Endothelial cell (in vitro differentiated cells): ENCODE results near the gene BHLHE41. TPM values are rescaled to one million over a fixed set of nuclear protein-coding genes. Genes with fewer than 3 reads are reported as not detected.

Experiments
- DNase-seq: peaks from one replicate; pipeline ENCODE4 v3.0.0; 2021; ENCODE audit warnings: low spot score
- H3K27ac Mint-ChIP-seq: one replicate; pipeline ENCODE4 v1.8.0; 2021; ENCODE audit warnings: mixed read lengths, inconsistent platforms; ENCODE audit not compliant: unreplicated experiment
- H3K27me3 Mint-ChIP-seq: one replicate; pipeline ENCODE4 v1.8.0; 2021; ENCODE audit warnings: mild to moderate bottlenecking, moderate library complexity, mixed read lengths, inconsistent platforms; ENCODE audit not compliant: unreplicated experiment
- H3K36me3 Mint-ChIP-seq: one replicate; pipeline ENCODE4 v1.8.0; 2021; ENCODE audit warnings: mild to moderate bottlenecking, low read depth, mixed read lengths, inconsistent platforms; ENCODE audit not compliant: unreplicated experiment
- H3K4me1 Mint-ChIP-seq: one replicate; pipeline ENCODE4 v1.8.0; 2021; ENCODE audit warnings: mild to moderate bottlenecking, mixed read lengths, inconsistent platforms; ENCODE audit not compliant: unreplicated experiment
- H3K4me3 Mint-ChIP-seq: one replicate; pipeline ENCODE4 v1.8.0; 2021; ENCODE audit warnings: mild to moderate bottlenecking, mixed read lengths, inconsistent platforms; ENCODE audit not compliant: unreplicated experiment
- H3K9me3 Mint-ChIP-seq: one replicate; pipeline ENCODE4 v1.8.0; 2021; ENCODE audit warnings: mixed read lengths, inconsistent platforms; ENCODE audit not compliant: unreplicated experiment
- total RNA-seq: library from RNA; stranded (reverse); fragmentation: NEBNext Ultra II Directional; extraction: Animal tissue kit (Norgen Biotek cat#: 25700); gene quantifications from one replicate; pipeline ENCODE4 v1.2.1, GENCODE V29; 2021; ENCODE audit not compliant: unreplicated experiment
- TF ChIP-seq, protein P1 (sequence below): fragments of 200-600 bp; sonication (generic); IDR thresholded peaks from one replicate; pipeline ENCODE4 v1.5.0; 2021; ENCODE audit warnings: antibody characterized with exemption; ENCODE audit not compliant: unreplicated experiment

The BHLHE41 gene
- total RNA-seq, 1 donor from 2014 or later, result 4.0 TPM

DNA sequence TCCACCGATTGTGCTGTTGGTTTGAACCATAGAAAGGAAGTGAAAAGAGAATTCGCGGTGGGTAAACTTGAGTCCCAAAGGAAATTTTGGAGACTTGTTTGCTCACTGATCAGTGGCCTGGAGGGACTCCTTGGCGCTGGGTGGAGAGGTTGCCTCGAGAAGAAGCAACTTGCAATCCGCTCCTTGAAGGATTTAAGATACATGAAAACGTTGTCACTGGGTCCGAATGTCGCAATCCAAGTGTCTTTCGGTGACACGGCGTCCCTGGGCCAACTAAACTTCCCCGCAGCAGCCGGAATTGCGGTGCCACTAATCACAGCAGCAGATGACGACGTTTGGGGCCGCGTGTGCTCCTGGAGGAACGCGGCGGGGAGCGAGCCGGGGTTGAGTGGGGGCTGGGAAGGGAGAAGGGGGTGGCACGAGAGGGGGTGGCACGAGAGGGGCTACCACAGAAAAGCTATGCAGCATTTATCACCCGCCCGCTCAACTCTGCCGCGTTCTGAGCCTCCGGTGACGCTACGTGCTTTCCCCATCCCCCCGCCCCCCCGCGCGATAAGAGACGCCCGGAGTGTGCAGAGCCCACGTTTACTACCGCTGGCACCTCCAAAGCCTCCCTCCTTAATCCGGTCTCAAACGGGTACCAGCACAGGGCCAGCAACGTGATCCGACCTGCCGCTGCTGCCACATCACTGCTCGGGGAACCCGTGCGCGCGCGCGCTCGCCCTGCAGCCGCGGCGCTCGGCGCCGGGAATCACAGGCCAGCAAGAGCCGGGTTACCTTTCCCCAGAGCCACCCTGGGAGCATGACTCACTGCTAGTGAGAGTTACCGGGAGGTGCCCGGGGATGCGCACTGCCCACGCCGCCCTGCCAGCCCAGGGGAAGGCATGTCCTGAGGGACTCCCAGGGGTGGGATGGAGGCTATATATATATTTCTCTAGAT, 833 bp upstream of the BHLHE41 start:
- DNase-seq, result peak; percentile 68
- Mint-ChIP-seq H3K9me3 (no peaks in the 10 kb centered on the region), H3K27ac (peak overlapping the region; percentile 92), H3K4me3 (peak overlapping the region; percentile 97), H3K36me3 (no peaks in the 10 kb centered on the region), H3K27me3 (peaks cover 14% of the 10 kb centered on the region), H3K4me1 (peaks cover 33% of the 10 kb centered on the region)
- TF ChIP-seq, protein P1, sequence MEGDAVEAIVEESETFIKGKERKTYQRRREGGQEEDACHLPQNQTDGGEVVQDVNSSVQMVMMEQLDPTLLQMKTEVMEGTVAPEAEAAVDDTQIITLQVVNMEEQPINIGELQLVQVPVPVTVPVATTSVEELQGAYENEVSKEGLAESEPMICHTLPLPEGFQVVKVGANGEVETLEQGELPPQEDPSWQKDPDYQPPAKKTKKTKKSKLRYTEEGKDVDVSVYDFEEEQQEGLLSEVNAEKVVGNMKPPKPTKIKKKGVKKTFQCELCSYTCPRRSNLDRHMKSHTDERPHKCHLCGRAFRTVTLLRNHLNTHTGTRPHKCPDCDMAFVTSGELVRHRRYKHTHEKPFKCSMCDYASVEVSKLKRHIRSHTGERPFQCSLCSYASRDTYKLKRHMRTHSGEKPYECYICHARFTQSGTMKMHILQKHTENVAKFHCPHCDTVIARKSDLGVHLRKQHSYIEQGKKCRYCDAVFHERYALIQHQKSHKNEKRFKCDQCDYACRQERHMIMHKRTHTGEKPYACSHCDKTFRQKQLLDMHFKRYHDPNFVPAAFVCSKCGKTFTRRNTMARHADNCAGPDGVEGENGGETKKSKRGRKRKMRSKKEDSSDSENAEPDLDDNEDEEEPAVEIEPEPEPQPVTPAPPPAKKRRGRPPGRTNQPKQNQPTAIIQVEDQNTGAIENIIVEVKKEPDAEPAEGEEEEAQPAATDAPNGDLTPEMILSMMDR, result no peak

DNA sequence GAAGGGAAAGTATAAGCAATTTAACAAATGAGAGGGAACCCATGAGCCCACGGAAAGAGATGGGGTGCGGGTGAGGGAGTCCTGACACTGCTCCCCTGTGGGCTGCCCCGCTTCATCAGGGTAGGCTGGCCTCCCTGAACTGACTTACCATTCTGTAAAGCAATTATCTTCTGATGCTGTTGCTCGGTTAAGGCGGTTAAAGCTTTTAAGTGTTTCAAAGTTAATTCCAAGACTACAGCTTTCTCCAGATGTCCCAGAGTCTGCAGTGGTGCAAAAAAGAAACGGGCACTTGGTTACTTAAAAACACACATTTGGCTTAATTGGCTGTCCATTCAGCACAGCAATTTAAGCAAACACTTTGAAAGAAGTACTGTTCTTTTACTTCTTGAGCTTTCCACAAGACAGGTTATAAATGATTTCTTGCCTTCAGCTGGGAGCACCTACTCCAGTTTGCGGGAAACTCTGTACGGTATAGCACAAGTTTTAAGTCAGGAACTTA, 1.3 kb downstream of the BHLHE41 start:
- Mint-ChIP-seq H3K4me1 (peaks cover 29% of the 10 kb centered on the region), H3K9me3 (no peaks in the 10 kb centered on the region), H3K4me3 (peak overlapping the region; percentile 92), H3K27ac (no peak overlapping the region), H3K27me3 (peaks cover 14% of the 10 kb centered on the region), H3K36me3 (no peaks in the 10 kb centered on the region)
- DNase-seq, result no peak
- TF ChIP-seq, protein P1, result no peak

DNA sequence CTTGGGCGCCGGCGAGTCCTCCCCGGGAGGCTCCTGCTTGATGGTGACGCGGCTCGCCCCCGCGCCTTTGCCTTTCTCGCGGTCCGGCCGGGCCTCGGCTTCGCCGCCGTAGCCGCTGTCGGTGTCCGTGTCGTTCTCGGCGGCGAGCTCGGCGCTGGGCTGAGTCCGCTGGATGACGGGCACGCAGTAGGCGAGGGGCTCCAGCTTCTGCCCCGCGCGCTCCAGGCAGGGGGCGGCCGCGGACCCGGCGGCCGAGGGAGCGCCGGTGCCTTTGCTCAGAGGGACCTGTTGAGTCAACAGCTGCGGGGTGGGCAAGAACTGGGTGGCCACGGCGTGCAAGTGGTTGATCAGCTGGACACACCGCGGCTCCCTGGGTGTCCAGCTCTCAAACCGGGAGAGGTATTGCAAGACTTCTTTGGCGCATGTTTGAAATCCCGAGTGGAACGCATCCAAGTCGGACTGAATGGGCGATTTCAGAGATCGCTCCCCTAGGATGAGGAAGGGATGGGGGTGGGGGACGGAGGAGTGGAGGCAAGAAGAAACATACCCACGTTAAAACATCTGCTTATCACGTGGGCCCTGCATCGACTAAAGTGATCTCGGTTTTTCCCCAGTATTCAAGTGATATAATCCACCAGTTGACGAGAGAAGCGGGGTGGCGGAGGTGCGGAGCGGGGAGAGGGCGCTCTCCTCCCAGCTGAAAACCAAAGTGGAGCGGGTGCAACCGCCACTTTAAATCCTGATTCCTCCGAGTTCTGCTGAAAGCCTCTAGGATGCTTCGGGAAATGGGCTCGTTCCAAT, 2.0 kb downstream of the BHLHE41 start:
- TF ChIP-seq, protein P1, result no peak
- Mint-ChIP-seq H3K27ac (peak overlapping the region; percentile 16), H3K36me3 (no peaks in the 10 kb centered on the region), H3K9me3 (no peaks in the 10 kb centered on the region), H3K27me3 (peaks cover 14% of the 10 kb centered on the region), H3K4me1 (peaks cover 29% of the 10 kb centered on the region), H3K4me3 (peak overlapping the region; percentile 92)
- DNase-seq, result peak; percentile 66

DNA sequence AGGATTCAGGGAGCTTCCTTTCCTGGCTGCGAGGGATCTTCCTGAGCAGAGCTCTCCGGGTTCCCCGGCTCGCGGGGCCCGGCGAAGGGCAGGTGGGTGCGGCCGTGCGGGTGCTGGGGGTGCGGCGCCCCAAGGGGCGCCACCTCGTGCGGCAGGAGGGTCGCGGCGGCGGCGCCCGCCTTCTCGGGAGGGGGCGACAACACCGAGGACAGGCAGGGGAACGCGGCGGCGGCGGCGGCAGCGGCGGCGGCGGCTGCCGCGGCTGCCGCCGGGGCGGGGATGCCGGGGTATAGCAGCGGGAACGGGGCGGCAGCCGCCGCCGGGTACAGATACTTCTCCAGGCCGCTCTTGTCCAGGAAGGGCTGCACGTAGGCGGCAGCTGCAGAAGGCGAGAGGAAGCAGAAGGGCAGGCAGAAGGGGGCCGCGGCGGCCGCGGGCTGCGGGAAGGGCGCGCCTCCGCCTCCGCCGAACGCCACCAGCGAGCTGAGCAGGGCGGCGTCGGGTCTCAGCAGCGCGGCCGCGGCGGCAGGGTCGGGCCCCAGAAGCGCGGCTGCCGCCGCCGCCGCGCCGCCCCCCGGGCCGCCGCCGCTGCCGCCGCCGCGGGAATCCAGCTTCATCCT, 2.7 kb downstream of the BHLHE41 start:
- H3K4me3 Mint-ChIP-seq, result peak overlapping the region; percentile 52
- H3K9me3 Mint-ChIP-seq, result no peaks in the 10 kb centered on the region
- no peaks in the 10 kb centered on the region for H3K36me3 Mint-ChIP-seq
- peak; percentile 44 for DNase-seq
- H3K4me1 Mint-ChIP-seq, result peaks cover 23% of the 10 kb centered on the region
- H3K27ac Mint-ChIP-seq, result peak overlapping the region; percentile 24
- TF ChIP-seq, protein P1, result no peak
- H3K27me3 Mint-ChIP-seq, result peaks cover 11% of the 10 kb centered on the region
